NT2/D1 (cell line): Measurements from ENCODE around the gene DROSHA.

ENCODE experiments used
- YY1 ChIP-seq: IDR thresholded peaks from 2 replicates; pipeline ENCODE4 v1.6.1; 2011; ENCODE audit not compliant: insufficient read length, insufficient read depth
- ZNF274 ChIP-seq: IDR thresholded peaks from 2 replicates; pipeline ENCODE4 v1.6.1; 2011; ENCODE audit warnings: mild to moderate bottlenecking, low read depth, low read length

DNA sequence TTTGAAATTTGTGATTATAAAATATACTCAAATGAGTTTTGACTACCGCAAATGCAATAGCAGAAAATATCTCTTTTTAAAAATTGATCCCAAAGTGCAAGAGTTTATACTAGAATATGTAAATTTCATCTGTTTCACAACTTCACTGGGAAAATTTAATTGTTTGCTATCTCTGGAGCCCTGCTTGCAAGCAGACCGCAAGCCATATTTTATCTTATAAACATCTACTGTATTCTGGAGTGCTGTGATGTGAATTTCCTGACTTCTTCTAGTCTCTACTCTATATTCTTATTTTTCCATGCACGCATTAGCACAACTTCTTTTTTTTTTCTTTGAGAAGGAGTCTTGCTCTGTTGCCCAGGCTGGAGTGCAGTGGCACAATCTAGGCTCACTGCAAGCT, 98.7 kb downstream of the DROSHA start:
- TF ChIP-seq ZNF274 (no peak), YY1 (no peak)
